HT-29 (cell line): ENCODE measurements around the gene CLEC2L. TPM values are rescaled to one million over a fixed set of nuclear protein-coding genes. Genes with fewer than 3 reads are reported as not detected.
"Not testable (repeated sequence)": the region's sequence is repeated elsewhere in the genome, so short reads cannot be mapped to it uniquely, and the experiment has no call there.

Experiments
- DNase-seq: peaks from one replicate; pipeline ENCODE4 v3.0.0-alpha.2; 2015; ENCODE audit warnings: low spot score
- total RNA-seq: library from RNA; depleted of rRNA; stranded (reverse); fragments of >200 nt; shearing (Covaris generic); gene quantifications from 2 replicates; pipeline ENCODE4 v1.2.3, GENCODE V29; 2014

Gene CLEC2L
- total RNA-seq, 1 experiment from 2014 or later: not detected

DNA sequence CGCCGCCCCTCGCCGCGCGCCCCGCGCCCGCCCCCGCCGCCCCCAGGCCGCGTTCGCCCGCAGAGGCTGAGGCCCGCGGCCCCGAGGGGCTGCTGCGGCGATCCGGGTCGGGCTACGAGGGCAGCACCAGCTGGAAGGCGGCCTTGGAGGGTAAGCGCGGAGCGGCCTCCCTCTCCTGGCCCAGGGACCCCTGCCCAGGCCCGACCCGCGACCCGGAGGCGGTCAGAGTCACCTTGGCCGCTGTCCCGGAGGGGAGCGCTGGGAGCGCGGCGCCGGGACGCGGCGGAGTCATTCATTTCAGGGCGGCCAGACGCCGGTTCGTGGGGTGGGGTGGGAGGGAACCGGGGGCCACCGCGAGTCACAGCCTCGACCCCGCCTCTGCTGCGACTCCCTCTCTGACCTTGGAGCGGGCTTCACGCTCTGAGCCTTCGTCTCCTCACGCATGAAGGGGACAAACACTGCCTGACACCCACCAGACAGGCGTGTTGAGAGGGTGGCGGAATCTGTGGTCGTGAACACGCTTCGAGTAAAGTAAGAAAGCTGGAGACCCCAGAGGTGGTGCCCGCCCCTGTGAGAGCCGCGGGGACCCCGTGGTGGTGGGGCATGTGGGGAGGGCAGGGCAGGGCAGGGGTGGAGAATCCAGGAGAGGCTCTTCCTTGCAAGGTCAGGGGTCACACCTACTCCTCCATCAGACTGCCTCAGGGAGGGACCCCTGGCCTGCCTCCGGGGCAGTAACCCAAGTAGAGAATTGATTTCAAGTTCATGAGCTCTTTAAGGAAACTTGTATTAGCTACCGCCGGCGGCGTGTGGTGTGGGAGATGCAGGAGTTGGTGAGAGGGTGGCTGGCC lies 707 bp downstream of the CLEC2L start:
- DNase-seq: no peak

DNA sequence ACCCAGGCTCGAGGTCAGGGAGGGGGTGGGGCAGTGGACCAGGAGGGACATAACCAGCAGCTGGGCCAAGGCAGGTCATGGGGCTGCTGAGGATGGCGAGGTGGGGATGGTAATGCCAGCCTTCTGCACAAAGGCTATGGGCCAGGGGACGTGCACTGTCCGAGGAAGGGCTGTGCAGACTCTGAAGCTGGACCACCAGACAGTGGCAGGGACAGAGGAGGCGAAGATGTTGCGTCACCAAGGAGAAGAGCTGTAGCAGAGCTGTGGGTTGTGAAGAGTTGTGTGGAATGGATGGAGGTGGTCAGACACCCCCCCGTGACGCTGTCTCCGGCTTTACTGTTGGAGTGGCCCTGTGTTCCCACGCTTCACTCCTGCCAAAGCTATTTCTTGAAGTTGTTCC lies 1.8 kb downstream of the CLEC2L start:
- DNase-seq: no peak

DNA sequence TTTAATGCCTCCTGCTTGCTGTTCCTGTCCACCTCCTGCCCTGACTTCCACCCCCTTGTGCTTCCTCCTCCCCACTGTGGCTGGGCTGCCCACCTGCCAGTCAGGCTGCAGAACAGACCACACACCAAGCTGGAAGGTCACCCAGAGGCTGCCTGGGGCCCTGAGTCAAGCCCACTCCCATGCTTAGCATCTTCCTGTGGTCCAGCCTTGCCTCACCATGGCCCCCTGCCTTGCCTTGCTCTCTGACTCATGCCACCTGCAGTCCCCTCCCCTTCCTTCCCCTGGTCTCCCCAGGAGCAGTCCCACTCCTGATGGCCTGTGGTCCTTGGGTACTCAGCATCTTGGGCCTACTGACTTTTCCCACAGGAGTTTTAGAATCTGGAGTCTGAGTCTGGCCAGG lies 2.3 kb downstream of the CLEC2L start:
- DNase-seq: no peak

DNA sequence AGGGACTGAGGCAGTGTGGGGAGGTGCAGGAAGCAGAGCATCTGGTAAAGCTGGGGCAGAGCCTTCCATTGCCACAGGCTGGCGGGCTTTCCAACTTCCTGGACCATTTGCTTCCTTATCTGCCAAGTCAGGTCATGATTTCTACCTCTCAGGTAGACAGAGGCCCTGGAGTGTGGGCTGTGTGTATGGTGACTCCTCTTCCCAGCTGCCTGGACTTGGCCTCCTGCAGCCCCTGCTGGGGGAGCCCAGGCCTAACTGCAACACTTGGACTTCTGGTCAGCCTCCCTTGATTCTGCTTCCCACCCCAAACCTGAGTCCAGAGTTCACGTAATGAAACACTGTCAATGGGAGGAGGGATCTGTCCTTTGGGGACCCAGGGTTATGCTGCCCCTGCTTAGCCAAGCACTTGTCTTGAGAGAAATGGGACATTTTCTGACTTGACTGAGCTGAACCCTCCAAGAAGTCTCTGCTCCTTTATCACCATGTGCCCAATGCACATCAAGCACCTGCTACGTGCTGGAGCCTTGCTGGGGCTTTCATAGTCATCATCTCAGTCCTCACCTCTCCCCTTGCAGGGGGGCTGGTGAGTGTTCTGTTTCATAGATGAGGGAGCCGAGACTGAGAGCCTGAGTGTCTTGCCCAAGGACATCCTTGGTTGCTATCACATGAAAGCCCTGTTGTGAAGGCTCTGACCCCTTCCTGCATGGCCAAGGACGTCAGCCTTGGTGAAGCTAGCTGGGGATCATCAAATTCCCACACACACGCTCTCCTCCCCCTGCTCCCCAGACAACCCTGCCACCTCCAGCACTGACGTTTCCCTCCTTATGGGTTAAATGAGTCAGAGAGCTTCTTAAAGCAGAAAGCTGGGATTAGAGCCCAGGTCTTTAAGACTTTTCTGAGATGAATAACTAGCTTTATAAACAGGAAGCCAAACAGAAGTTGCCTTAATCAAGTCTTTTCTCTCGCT lies 3.4 kb downstream of the CLEC2L start:
- no peak for DNase-seq

DNA sequence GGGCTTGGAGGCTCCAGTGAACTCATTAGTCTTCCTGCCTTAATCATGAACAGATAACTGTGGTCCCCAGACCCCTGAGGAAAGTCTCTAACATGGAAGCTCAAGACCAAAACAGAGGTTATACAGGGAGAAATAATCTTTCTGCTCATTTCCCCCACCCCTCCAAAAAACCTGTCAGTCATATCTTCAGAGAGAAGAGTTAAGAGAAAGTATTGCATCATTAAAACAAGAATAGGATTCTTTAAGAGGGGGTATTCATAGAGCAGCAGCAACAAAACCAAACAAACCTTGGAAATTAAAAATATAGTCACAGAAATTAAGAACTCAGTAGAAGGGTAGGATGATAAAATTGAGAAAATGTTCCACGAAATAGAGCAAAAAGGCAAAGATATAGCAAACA lies 7.6 kb downstream of the CLEC2L start:
- DNase-seq: no peak

DNA sequence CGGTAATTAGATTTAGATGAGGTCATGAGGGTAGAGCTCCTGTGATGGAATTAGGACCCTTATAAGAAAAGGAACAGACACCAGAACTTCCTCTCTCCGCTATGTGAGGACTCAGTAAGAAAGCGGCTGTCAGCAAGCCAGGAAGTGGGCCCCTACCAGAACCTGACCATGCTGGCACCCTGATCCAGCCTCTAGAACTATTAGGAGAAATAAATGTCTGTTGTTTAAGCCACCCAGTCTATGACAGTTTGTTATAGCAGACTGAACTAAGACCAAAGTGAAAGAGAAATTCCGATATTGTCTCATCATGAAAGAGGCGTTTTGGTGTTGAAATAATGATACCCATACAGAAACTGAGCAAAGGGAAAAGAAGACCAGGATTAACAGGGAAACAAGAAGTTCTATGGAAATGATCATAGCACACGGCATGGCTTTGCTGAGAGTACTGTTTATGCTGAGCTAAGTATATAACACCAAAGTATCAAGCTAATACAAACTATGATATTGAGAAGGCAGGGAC lies 9.2 kb downstream of the CLEC2L start:
- DNase-seq: no peak

DNA sequence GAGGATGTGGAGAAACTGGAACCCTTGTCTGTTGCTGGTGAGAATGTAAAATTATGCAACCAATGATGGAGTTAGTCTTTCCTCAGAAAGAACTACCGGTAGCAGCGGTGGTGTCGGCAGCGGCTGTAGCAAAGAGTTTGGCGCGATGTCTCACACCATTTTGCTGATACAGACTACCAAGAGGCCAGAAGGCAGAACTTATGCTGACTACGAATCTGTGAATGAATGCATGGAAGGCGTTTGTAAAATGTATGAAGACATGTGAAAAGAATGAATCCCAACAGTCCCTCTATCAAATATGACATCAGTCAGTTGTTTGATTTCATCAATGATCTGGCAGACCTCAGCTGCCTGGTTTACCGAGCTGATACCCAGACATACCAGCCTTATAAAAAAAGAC lies 10.6 kb downstream of the CLEC2L start:
- DNase-seq: no peak

DNA sequence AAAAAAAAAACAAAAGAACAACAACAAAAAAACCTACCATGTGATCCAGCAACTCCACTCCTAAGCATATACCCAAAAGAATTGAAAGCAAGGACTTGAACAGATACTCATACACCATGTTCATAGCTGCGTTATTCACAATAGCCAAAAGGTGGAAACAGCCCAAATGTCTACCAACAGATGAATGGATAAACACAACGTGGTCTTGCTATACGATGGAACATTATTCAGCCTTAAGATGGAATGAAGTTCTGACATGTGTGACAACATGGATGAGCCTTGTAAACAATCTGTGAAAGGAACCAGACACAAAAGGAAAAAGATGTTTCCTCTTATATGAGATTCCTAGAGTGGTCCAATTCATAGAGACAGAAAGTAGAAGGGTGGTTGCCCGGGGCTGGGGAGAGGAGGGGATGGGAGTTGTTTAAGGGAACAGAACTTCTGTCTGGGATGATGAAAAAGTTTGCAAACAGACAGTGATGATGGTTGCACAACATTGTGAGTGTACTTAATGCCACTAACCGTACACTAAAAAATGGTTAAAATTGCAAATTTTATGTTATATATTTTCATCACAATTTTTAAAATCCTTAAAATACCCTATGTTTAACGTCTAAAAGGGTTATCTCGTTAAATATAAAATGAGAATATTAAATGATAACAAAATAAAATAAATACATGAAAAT lies 11.6 kb downstream of the CLEC2L start:
- DNase-seq: no peak

DNA sequence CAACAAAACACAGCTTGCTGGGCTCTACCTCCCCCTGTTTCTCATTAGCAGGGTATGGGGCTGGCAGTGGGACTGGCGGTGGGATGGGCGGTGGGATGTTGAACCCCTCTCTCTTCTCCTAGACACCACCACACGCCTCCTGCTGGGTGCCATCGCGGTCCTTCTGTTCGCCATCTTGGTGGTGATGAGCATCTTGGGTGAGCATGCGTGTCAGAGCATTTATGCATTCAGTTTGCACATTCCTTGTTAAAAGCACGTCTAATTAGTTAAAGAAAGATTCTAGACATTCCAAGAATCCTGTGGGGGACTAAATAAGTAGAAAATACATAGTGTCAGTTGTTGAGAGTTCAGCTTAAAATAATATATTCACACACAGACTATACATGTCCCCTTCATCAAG lies 12.7 kb downstream of the CLEC2L start:
- no peak for DNase-seq

DNA sequence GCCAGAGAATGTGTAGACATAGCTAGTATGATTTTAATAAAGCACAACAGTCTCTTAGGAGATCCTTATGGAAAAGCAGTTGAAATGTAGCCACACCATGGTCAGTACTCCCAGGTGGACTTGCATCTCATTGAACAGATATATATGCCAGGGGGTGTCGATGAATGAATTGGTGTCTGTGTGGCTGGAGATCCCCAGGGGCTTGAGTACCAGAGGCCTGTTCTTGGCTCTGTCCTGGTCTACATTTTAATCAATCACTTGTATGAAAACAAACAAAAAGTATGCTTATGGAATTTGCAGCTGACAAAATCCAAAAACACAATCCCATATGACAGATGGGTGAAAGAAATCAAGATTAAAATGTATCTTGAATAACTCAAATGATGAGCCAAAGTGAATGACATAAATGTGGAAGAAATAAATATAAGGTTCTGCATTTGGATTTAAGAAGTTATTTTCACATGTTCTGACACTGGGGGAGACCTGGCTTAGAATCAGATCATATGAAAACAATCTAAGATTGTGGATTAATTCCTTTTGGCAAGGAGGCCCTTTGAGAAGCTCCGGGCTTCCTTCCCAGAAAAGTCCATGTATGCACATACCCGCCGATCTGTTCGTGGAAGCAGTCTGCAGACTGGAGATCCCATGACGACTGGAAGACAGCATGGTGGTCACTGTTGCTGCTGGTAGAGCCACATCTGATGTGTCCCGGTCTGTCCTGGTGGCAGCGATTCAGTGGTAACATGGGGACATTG lies 15.6 kb downstream of the CLEC2L start:
- DNase-seq: no peak

DNA sequence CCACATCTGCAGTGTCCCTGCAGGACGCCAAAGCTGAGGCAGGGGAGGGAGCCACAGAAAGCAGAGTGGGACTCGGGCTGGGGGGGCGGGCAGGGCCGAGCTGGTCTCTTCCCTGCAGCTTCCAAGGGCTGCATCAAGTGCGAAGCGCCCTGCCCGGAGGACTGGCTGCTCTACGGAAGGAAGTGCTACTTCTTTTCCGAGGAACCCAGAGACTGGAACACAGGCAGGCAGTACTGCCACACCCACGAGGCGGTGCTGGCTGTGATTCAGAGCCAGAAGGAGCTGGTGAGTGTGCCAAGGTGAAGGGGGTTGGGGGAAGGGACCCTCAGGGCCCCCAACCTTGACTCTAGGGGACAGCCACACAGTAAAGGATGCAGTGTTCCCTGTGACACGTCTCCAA lies 16.7 kb downstream of the CLEC2L start:
- DNase-seq: no peak

DNA sequence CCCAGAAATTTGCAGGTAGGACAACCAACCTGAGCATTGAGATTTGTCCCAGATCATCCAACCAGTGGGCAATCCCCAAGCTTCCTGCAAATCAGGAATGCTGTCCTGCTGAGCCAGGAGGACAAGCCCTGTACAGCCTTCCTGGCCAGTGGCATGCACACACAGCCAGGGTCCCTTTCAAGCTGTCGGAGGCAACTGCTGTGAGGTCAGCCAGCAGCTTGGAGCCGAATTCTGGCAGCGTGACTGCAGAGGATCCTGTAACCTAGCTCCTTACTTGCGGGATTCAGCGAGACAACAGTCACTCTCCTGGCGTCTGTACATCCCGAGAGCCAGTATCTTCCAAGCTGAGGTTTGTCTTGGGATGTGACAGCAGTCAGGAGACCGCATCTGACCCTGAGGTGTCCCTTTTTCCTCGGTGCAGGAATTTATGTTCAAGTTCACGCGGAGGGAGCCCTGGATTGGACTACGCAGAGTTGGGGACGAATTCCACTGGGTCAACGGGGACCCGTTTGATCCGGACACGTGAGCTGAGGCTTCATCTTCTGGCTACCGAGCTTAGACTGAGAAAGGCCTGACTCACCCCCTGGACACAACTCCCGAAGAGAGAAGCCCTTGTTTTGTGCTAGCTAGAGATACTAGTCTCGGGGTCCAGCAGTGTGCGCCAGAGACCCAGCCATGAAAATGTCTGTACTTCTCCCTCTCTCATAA lies 18.3 kb downstream of the CLEC2L start:
- DNase-seq: no peak

DNA sequence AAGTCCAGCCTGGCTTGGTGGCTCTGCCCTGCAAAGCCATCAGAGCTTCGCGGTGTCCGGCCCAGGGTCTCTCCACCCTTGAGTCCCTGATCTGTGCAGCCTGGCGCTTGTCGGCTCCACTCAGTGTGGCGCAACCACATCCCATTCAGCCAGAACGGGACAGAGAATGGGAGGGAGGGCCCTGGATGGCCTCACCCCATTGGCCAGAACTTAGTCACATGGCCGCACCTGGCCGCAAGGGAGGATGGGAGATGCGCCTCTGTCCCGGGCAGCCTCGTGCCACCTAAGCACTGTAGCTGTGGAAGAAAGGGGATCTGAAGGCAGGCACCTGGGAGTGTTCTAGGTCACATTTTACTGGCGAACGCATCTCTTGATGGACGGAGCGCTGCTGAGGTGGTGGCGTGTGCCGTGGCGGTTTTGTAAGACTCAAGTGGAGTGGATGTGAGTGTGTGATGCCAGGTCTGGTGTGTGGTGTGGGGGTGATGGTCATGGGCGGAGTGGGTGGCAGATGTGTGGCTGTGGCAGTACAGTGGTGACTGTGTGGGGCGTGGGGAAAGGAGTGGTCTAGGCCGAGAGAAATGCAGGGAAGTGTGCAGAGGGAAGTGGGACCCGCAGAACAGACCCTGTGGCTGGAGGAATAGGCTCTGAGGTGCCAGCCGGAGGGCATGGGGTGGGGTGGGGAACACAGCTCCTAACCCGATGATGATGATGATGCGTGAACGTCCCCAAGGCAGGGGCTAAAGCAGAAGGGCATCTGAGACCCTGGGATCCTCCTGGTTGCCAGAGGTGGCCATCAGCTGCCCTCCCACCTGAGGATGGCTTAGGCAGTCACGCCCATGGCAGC lies 19.0 kb downstream of the CLEC2L start:
- no peak for DNase-seq

DNA sequence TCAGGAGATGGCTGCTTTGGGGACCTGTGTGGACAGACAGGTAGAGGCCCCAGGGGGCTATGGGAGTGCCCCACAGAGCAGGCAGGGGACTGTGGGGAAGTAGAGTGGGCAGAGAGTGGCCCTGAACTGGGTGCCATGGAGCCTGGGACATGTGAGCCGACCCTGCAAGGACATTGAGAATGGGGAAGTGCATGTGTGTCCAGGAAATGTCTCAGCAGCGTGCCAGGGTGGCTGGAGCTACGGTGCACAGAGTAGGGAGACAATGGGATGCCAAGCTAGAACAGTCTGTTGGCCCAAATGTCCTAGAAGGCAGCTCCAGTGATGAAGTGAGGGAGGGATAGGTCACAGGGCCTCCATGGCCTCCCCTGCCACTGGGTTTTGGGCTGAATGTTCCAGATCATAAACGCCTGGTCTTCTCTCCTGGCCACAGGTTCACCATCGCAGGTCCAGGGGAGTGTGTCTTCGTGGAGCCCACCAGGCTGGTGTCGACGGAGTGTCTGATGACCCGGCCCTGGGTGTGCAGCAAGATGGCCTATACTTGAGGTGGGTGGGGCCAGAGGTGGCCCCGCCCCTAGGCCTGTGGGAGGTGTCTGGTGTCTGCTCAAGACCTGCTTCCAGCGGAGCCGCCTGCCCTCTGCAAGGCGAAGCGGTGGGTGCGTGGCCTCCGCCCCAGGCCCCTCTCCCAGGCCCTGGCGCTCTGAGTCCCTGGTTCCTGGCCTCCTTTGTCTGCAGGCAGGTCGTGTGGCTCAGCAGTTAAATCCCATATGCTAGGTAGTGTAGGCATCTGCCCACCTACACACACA lies 20.5 kb downstream of the CLEC2L start:
- DNase-seq: peak; percentile 6

DNA sequence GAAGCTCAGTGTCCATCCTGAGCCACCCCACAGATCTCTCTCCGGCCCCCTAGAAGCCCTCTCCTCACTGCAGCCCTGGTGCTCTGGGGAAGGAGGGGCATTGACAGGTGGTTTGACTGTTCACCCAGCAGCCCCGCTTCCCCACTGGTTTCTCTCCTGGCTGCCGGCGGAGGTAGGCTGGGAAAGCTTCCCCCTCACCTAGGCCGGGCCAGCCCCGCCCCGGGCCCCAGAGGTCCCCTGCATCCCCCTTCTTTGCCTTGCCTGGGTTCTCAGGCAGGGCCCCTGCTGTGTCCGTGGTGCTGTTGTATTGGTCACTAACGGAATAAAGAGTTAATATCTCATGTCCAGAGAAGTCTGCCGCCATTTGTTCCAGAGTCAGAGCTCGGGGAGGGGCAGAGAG lies 21.2 kb downstream of the CLEC2L start:
- DNase-seq: no peak

DNA sequence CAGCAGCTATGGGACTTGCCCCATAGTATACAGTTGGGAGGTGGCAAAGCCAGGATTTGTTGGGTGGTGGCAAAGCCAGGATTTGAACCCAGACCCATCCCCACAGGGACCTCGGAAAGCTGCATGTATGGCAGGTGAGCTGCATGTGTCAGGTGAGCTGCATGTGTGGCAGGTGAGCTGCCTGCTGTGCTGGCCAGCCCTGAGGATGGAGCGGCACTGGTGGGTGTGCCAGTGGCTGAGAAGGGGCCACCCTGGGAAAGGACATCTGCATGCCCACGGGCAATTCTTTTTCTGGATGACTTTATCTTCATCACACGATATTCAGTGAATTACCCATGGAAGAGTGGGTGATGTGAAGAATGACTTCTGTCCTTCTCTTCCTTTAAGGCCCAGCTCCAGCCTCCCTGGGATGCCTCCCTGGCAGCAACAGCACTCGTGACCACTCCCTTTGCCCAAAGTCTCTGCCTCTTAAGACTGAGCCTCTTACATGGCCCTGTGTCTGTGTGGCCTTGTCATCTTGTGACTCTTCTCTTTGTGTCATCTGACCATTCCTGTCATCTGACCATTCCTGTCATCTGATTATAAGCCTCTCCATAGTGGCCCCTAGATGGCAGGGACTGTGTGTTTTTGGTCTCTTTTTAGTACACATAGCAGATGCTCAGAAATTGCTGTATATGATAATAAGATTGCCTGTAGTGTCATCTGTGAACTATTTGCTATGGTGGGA lies 25.0 kb downstream of the CLEC2L start:
- DNase-seq: no peak

DNA sequence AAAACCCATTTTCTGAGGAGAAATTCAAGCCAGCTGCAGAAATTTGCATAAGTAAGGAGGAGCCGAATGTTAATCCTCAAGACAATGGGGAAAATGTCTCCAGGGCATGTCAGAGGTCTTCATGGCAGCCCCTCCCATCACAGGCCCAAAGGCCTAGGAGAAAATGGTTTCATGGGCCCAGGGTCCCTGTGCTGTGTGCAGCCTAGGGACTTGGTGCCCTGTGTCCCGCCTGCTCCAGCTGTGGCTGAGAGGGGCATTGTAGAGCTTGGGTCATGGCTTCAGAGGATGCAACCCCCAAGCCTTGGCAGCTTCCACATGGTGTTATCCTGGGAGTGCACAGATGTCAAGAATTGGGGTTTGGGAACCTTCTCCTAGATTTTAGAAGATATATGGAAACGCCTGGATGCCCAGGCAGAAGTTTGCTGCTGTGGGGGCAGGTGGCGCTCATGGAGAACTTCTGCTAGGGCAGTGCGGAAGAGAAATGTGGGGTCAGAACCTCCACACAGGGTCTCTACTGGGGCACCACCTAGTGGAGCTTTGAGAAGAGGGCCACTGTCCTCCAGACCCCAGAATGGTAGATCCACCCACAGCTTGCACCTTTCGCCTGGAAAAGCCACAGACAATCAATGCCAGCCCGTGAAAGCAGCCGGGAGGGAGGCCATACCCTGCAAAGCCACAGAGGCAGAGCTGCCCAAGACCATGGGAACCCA lies 30.7 kb downstream of the CLEC2L start:
- not testable (repeated sequence) for DNase-seq
